ENCODE results near the gene DHX16. TPM values are rescaled to one million over a fixed set of nuclear protein-coding genes. Genes with fewer than 3 reads are reported as not detected.
"Not testable (repeated sequence)": the region's sequence is repeated elsewhere in the genome, so short reads cannot be mapped to it uniquely, and the experiment has no call there.

Gene DHX16
- total RNA-seq, 1 donor from 2014 or later: 17.6 TPM

- H3K27ac Mint-ChIP-seq: no peak overlapping the region
- peaks cover 17% of the 10 kb centered on the region for H3K36me3 Mint-ChIP-seq
- Histone ChIP-seq H3K27me3 (no peaks in the 10 kb centered on the region), H3K4me1 (peaks cover 40% of the 10 kb centered on the region), H3K9ac (no peak overlapping the region), H3K9me3 (ENCODE audit: low read depth) (no peaks in the 10 kb centered on the region), H3K79me2 (ENCODE audit: low read depth) (peaks cover 44% of the 10 kb centered on the region), H3K4me3 (peak overlapping the region; percentile 21), H2AFZ (replicated peaks) (no peak overlapping the region), H3K36me3 (no peaks in the 10 kb centered on the region), H3F3A (ENCODE audit: low read depth) (peaks cover 15% of the 10 kb centered on the region), H4K20me1 (ENCODE audit: low read depth) (peaks cover 56% of the 10 kb centered on the region), H3K4me2 (peak overlapping the region; percentile 75), H3K27ac (no peak overlapping the region)
- no peaks in the 10 kb centered on the region for H3K9me3 Mint-ChIP-seq
- peaks cover 12% of the 10 kb centered on the region for H3K27me3 Mint-ChIP-seq (ENCODE audit: insufficient read depth, low read depth)
- TF ChIP-seq CTCF (IDR thresholded peaks at IDR 0.05) (peak; percentile 97), EZH2 (IDR thresholded peaks at IDR 0.05) (no peak)
- peak; percentile 87 for DNase-seq (ENCODE audit: low spot score)
- peaks cover 48% of the 10 kb centered on the region for H3K4me1 Mint-ChIP-seq
- peak overlapping the region; percentile 66 for H3K4me3 Mint-ChIP-seq
Measured at GRCh38 chr6:30678964-30679726, 6.3 kb upstream of the DHX16 start.

GRCh38 chr6:30676660-30677285, 4.0 kb upstream of the DHX16 start:
- Mint-ChIP-seq H3K27ac (peak overlapping the region; percentile 31), H3K9me3 (no peaks in the 10 kb centered on the region), H3K36me3 (peaks cover 17% of the 10 kb centered on the region), H3K4me1 (peaks cover 28% of the 10 kb centered on the region), H3K4me3 (no peak overlapping the region), H3K27me3 (ENCODE audit: insufficient read depth, low read depth) (peaks cover 13% of the 10 kb centered on the region)
- Histone ChIP-seq H3K79me2 (ENCODE audit: low read depth) (peaks cover 30% of the 10 kb centered on the region), H3F3A (ENCODE audit: low read depth) (peaks cover 27% of the 10 kb centered on the region), H3K4me3 (no peak overlapping the region), H3K27ac (no peak overlapping the region), H3K4me1 (peaks cover 17% of the 10 kb centered on the region), H3K9me3 (ENCODE audit: low read depth) (no peaks in the 10 kb centered on the region), H2AFZ (replicated peaks) (no peak overlapping the region), H3K36me3 (no peaks in the 10 kb centered on the region), H4K20me1 (ENCODE audit: low read depth) (peaks cover 37% of the 10 kb centered on the region), H3K9ac (no peak overlapping the region), H3K27me3 (no peaks in the 10 kb centered on the region), H3K4me2 (no peak overlapping the region)
- TF ChIP-seq EZH2phosphoT487 (IDR thresholded peaks at IDR 0.05) (no peak), EZH2 (IDR thresholded peaks at IDR 0.05) (no peak), CTCF (IDR thresholded peaks at IDR 0.05) (no peak)
- no peak for DNase-seq (ENCODE audit: low spot score)

- Histone ChIP-seq H3K27ac (no peak overlapping the region), H3K27me3 (no peaks in the 10 kb centered on the region), H3K4me1 (peaks cover 3% of the 10 kb centered on the region), H3K9me3 (ENCODE audit: low read depth) (no peaks in the 10 kb centered on the region), H3F3A (ENCODE audit: low read depth) (peaks cover 17% of the 10 kb centered on the region), H3K4me2 (peak overlapping the region; percentile 87), H2AFZ (replicated peaks) (no peak overlapping the region), H3K36me3 (no peaks in the 10 kb centered on the region), H3K9ac (no peak overlapping the region), H3K4me3 (no peak overlapping the region), H4K20me1 (ENCODE audit: low read depth) (peaks cover 14% of the 10 kb centered on the region), H3K79me2 (ENCODE audit: low read depth) (peaks cover 21% of the 10 kb centered on the region)
- peaks cover 10% of the 10 kb centered on the region for H3K4me1 Mint-ChIP-seq
- H3K27me3 Mint-ChIP-seq (ENCODE audit: insufficient read depth, low read depth): peaks cover 6% of the 10 kb centered on the region
- TF ChIP-seq CTCF (IDR thresholded peaks at IDR 0.05) (peak; percentile 34), EZH2phosphoT487 (IDR thresholded peaks at IDR 0.05) (no peak), EZH2 (IDR thresholded peaks at IDR 0.05) (no peak)
- no peak overlapping the region for H3K27ac Mint-ChIP-seq
- DNase-seq (ENCODE audit: low spot score): peak; percentile 33
- peaks cover 9% of the 10 kb centered on the region for H3K36me3 Mint-ChIP-seq
- H3K9me3 Mint-ChIP-seq: no peaks in the 10 kb centered on the region
- H3K4me3 Mint-ChIP-seq: peak overlapping the region; percentile 92
Measured at GRCh38 chr6:30670760-30671527, 1.9 kb downstream of the DHX16 start.

- not testable (repeated sequence) for H3K9me3 Mint-ChIP-seq; H3K4me1 Mint-ChIP-seq; H4K20me1 ChIP-seq (ENCODE audit: low read depth); H3K27me3 ChIP-seq; H3K4me3 Mint-ChIP-seq; H3K4me3 ChIP-seq; H3K36me3 ChIP-seq; H3F3A ChIP-seq (ENCODE audit: low read depth); H3K9me3 ChIP-seq (ENCODE audit: low read depth); H3K4me1 ChIP-seq; H2AFZ ChIP-seq (replicated peaks); H3K27me3 Mint-ChIP-seq (ENCODE audit: insufficient read depth, low read depth); DNase-seq (ENCODE audit: low spot score); H3K27ac ChIP-seq; H3K27ac Mint-ChIP-seq; H3K79me2 ChIP-seq (ENCODE audit: low read depth); H3K9ac ChIP-seq; H3K4me2 ChIP-seq
- H3K36me3 Mint-ChIP-seq: peaks cover 20% of the 10 kb centered on the region
Measured at GRCh38 chr6:30666300-30666699, 6.5 kb downstream of the DHX16 start.

All from neural progenitor cell (in vitro differentiated cells).